ENCODE results near the gene STXBP5.

STXBP5 gene

DNA sequence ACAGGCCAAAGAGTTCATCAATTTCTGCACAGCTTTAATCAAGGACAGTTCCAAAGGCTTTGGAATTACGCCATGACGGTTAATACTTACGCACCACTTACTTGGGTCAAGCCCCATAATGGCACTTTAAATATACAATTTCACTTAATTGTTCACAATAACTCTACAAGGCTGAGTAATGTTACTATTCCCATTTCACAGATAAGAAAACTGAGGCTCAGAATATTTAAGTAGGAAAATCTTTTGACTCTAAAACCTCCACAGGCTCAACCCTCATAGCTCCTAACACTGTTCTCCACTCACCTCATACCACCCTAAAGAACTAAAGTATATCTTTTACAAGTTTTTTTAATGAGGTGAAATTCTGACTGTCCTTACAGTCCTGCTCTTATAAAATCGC lies 212.4 kb downstream of the STXBP5 start:
- H3K79me2 ChIP-seq (ENCODE audit: control insufficient read depth, low read length), result no peaks in the 10 kb centered on the region
- no peak overlapping the region for H3K4me2 ChIP-seq (ENCODE audit: low read length)
- no peaks in the 10 kb centered on the region for H3K36me3 ChIP-seq (ENCODE audit: control insufficient read depth, low read length)
- H3K9me3 ChIP-seq (ENCODE audit: control insufficient read depth, insufficient read depth, low read length), result peaks cover 1% of the 10 kb centered on the region; the same call in 1 of the 2 replicates
- TF ChIP-seq EZH2phosphoT487 (IDR thresholded peaks at IDR 0.05; ENCODE audit: borderline replicate concordance, low read length), result no peak
- TF ChIP-seq, protein P1, sequence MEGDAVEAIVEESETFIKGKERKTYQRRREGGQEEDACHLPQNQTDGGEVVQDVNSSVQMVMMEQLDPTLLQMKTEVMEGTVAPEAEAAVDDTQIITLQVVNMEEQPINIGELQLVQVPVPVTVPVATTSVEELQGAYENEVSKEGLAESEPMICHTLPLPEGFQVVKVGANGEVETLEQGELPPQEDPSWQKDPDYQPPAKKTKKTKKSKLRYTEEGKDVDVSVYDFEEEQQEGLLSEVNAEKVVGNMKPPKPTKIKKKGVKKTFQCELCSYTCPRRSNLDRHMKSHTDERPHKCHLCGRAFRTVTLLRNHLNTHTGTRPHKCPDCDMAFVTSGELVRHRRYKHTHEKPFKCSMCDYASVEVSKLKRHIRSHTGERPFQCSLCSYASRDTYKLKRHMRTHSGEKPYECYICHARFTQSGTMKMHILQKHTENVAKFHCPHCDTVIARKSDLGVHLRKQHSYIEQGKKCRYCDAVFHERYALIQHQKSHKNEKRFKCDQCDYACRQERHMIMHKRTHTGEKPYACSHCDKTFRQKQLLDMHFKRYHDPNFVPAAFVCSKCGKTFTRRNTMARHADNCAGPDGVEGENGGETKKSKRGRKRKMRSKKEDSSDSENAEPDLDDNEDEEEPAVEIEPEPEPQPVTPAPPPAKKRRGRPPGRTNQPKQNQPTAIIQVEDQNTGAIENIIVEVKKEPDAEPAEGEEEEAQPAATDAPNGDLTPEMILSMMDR (IDR thresholded peaks at IDR 0.05; ENCODE audit: low read depth, low read length, poor library complexity, severe bottlenecking), result no peak
- H4K20me1 ChIP-seq (ENCODE audit: control insufficient read depth, insufficient read depth, low read depth, low read length), result no peaks in the 10 kb centered on the region
- no peaks in the 10 kb centered on the region for H3F3A ChIP-seq (ENCODE audit: control insufficient read depth, insufficient read depth)
- no peaks in the 10 kb centered on the region for H3K4me1 ChIP-seq (ENCODE audit: control insufficient read depth, low read length)
- no peaks in the 10 kb centered on the region for H3K9me2 ChIP-seq (replicated peaks; ENCODE audit: control insufficient read depth, low read length)
- no peak overlapping the region for H3K27ac ChIP-seq (ENCODE audit: low read depth, low read length)
- no peak overlapping the region for H3K4me3 ChIP-seq (ENCODE audit: low read length)
- no peaks in the 10 kb centered on the region for H3K27me3 ChIP-seq (ENCODE audit: control insufficient read depth, low read length)

DNA sequence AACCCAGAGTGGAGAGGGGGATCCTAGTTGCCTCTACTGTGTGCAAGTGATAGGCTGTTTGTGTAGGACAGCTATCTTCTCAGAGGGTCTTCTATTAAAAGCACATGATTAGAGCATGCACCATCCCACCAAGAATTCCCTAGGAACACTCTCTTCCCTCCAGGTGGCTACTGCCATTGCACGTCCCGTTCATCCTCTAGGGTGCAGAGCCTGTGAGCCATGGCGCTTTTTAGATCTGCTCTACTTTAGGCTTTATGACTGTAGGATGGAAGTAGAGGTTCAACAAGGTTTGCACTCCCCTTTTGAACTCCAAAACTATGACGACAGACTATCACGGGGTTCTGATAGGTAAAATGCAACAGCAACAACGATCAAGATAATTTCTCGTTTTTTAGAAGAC lies 213.7 kb downstream of the STXBP5 start:
- Histone ChIP-seq H3K9me3 (ENCODE audit: control insufficient read depth, insufficient read depth, low read length) (peaks cover 5% of the 10 kb centered on the region; the same call in 1 of the 2 replicates), H3K36me3 (ENCODE audit: control insufficient read depth, low read length) (no peaks in the 10 kb centered on the region), H4K20me1 (ENCODE audit: control insufficient read depth, insufficient read depth, low read depth, low read length) (no peaks in the 10 kb centered on the region), H3K27me3 (ENCODE audit: control insufficient read depth, low read length) (no peaks in the 10 kb centered on the region), H3K4me3 (ENCODE audit: low read length) (no peak overlapping the region), H3K9me2 (replicated peaks; ENCODE audit: control insufficient read depth, low read length) (no peaks in the 10 kb centered on the region), H3K27ac (ENCODE audit: low read depth, low read length) (no peak overlapping the region), H3K79me2 (ENCODE audit: control insufficient read depth, low read length) (no peaks in the 10 kb centered on the region), H3K4me2 (ENCODE audit: low read length) (no peak overlapping the region), H3F3A (ENCODE audit: control insufficient read depth, insufficient read depth) (no peaks in the 10 kb centered on the region), H3K4me1 (ENCODE audit: control insufficient read depth, low read length) (no peaks in the 10 kb centered on the region)
- TF ChIP-seq, protein P1 (IDR thresholded peaks at IDR 0.05; ENCODE audit: low read depth, low read length, poor library complexity, severe bottlenecking), result no peak
- no peak for TF ChIP-seq EZH2phosphoT487 (IDR thresholded peaks at IDR 0.05; ENCODE audit: borderline replicate concordance, low read length)

DNA sequence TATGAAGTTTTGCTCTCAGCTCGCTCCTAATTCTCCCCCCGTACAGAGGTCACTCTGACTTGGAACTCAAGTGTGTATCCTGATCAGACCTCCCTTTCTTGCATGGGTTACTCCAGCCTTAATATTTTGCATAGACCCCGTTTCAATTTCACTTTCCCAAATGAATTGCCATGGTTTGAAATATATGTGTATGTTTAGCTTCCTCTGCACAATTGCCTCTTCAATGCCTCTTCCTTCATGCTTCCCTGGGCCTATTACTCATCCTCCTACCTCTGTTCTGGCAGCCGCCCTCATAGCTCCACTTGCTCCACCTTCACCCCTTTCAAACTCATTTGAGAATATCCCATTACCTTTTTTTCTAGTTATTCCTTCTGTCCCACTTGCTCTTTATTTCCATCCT lies 214.3 kb downstream of the STXBP5 start:
- H3K79me2 ChIP-seq (ENCODE audit: control insufficient read depth, low read length), result no peaks in the 10 kb centered on the region
- H3F3A ChIP-seq (ENCODE audit: control insufficient read depth, insufficient read depth), result no peaks in the 10 kb centered on the region
- H3K4me1 ChIP-seq (ENCODE audit: control insufficient read depth, low read length), result no peaks in the 10 kb centered on the region
- no peak overlapping the region for H3K4me2 ChIP-seq (ENCODE audit: low read length)
- peaks cover 6% of the 10 kb centered on the region; the same call in 1 of the 2 replicates for H3K9me3 ChIP-seq (ENCODE audit: control insufficient read depth, insufficient read depth, low read length)
- no peaks in the 10 kb centered on the region for H4K20me1 ChIP-seq (ENCODE audit: control insufficient read depth, insufficient read depth, low read depth, low read length)
- no peak overlapping the region for H3K4me3 ChIP-seq (ENCODE audit: low read length)
- H3K9me2 ChIP-seq (replicated peaks; ENCODE audit: control insufficient read depth, low read length), result no peaks in the 10 kb centered on the region
- no peak overlapping the region for H3K27ac ChIP-seq (ENCODE audit: low read depth, low read length)
- TF ChIP-seq, protein P1 (IDR thresholded peaks at IDR 0.05; ENCODE audit: low read depth, low read length, poor library complexity, severe bottlenecking), result no peak
- no peak for TF ChIP-seq EZH2phosphoT487 (IDR thresholded peaks at IDR 0.05; ENCODE audit: borderline replicate concordance, low read length)
- H3K27me3 ChIP-seq (ENCODE audit: control insufficient read depth, low read length), result no peaks in the 10 kb centered on the region
- H3K36me3 ChIP-seq (ENCODE audit: control insufficient read depth, low read length), result no peaks in the 10 kb centered on the region

Data from DOHH2 (cell line).